HG02571 (cell line): ENCODE data around the gene RAB17.

ENCODE experiments used
- ATAC-seq: cut with Tn5 transposase; IDR thresholded peaks from one replicate; pipeline ENCODE4 v1.9.1; 2021; ENCODE audit warnings: mild to moderate bottlenecking, moderate library complexity; ENCODE audit not compliant: unreplicated experiment

Gene RAB17

GRCh38 chr2:237590272-237591140 lies at the start of gene RAB17:
RAB17 (minus strand) TSS chr2:237590734; CDS start chr2:237586154, 4,580 bp downstream.
- no peak for ATAC-seq

GRCh38 chr2:237639836-237640220 lies 49.3 kb upstream of the RAB17 start:
- no peak for ATAC-seq

GRCh38 chr2:237639052-237639835 lies 48.7 kb upstream of the RAB17 start:
- no peak for ATAC-seq

GRCh38 chr2:237638176-237638575 lies 47.6 kb upstream of the RAB17 start:
- no peak for ATAC-seq

- ATAC-seq, result no peak
Observed at GRCh38 chr2:237637429-237638135, 47.0 kb upstream of the RAB17 start.

GRCh38 chr2:237636578-237636977 lies 46.0 kb upstream of the RAB17 start:
- no peak for ATAC-seq

- ATAC-seq, result no peak
Observed at GRCh38 chr2:237633061-237633561, 42.6 kb upstream of the RAB17 start.

GRCh38 chr2:237631801-237632585 lies 41.5 kb upstream of the RAB17 start:
- ATAC-seq, result no peak

GRCh38 chr2:237631007-237631785 lies 40.7 kb upstream of the RAB17 start:
- no peak for ATAC-seq

- ATAC-seq, result no peak
Observed at GRCh38 chr2:237630216-237631000, 39.9 kb upstream of the RAB17 start.

GRCh38 chr2:237629739-237630138 lies 39.2 kb upstream of the RAB17 start:
- no peak for ATAC-seq

- no peak for ATAC-seq
Observed at GRCh38 chr2:237629188-237629534, 38.6 kb upstream of the RAB17 start.

GRCh38 chr2:237628247-237629187 lies 38.0 kb upstream of the RAB17 start:
- no peak for ATAC-seq

GRCh38 chr2:237627441-237628246 lies 37.1 kb upstream of the RAB17 start, which contains the start of gene LRRFIP1:
LRRFIP1 (plus strand) TSS chr2:237627587; CDS start chr2:237627645, 58 bp downstream.
- ATAC-seq, result no peak

GRCh38 chr2:237626813-237627440 lies 36.4 kb upstream of the RAB17 start:
- no peak for ATAC-seq

- no peak for ATAC-seq
Observed at GRCh38 chr2:237625777-237626176, 35.2 kb upstream of the RAB17 start.
